CD4-positive, alpha-beta T cell (primary cell): ENCODE data around the gene INPP1. TPM values are rescaled to one million over a fixed set of nuclear protein-coding genes. Genes with fewer than 3 reads are reported as not detected.
"Not testable (repeated sequence)": the region's sequence is repeated elsewhere in the genome, so short reads cannot be mapped to it uniquely, and the experiment has no call there.

ENCODE experiments used
- ATAC-seq: fragments of 200-7000 bp; cut with Tn5 transposase; one replicate; pipeline ENCODE4 v1.10.0; 2022; ENCODE audit warnings: mild to moderate bottlenecking; ENCODE audit not compliant: poor library complexity
- CTCF ChIA-PET: fragments of 350-600 bp; sonication (Branson Sonifier 250); formaldehyde crosslinking; loops from one replicate; lab custom pipeline; 2021; ENCODE audit warnings: antibody characterized with exemption, inconsistent platforms; lab: Charles Lee
- POLR2A ChIA-PET: fragments of 350-600 bp; sonication (Branson Sonifier 250); formaldehyde crosslinking; loops from one replicate; lab custom pipeline; 2021; ENCODE audit warnings: antibody characterized with exemption, inconsistent platforms; lab: Charles Lee
- DNase-seq, 14 experiments: peaks; one replicate each; pipeline ENCODE4 v3.0.0-alpha.2; 2013 to 2020; ENCODE audit warnings: mixed read lengths in 2 of 14
- H3K27ac ChIP-seq, 2 donors: one replicate each; pipeline versions ENCODE4 v1.5.1 to v1.7.0; 2013; ENCODE audit warnings: low read length in 2 of 2, low read depth in 1 of 2, mild to moderate bottlenecking in 1 of 2
- H3K27me3 ChIP-seq, 2 experiments: 1 replicate in 1 of 2; 2 replicates in 1 of 2; pipeline versions ENCODE4 v1.6.1 to v1.7.0; 2013; ENCODE audit warnings: low read length in 2 of 2, control low read depth in 1 of 2, mild to moderate bottlenecking in 1 of 2, moderate library complexity in 1 of 2; ENCODE audit not compliant: insufficient read depth in 2 of 2, control insufficient read depth in 1 of 2
- H3K36me3 ChIP-seq: one replicate; pipeline ENCODE4 v1.6.1; 2013; ENCODE audit warnings: low read length, control low read depth; ENCODE audit not compliant: insufficient read depth
- H3K4me1 ChIP-seq: one replicate; pipeline ENCODE4 v1.6.1; 2013; ENCODE audit warnings: low read length, control low read depth; ENCODE audit not compliant: insufficient read depth
- H3K4me3 ChIP-seq: one replicate; pipeline ENCODE4 v1.5.1; 2013; ENCODE audit warnings: mild to moderate bottlenecking, low read length, moderate library complexity
- H3K9me3 ChIP-seq, 2 experiments: 1 replicate in 1 of 2; 2 replicates in 1 of 2; pipeline versions ENCODE4 v1.6.1 to v1.7.0; 2013; ENCODE audit warnings: low read length in 2 of 2, mild to moderate bottlenecking in 2 of 2, control low read depth in 1 of 2, moderate library complexity in 1 of 2; ENCODE audit not compliant: control insufficient read depth in 1 of 2, insufficient read depth in 1 of 2
- H3K27ac Mint-ChIP-seq: one replicate; pipeline ENCODE4 v1.8.0; 2020; ENCODE audit warnings: mixed read lengths
- H3K27me3 Mint-ChIP-seq: one replicate; pipeline ENCODE4 v1.8.0; 2021; ENCODE audit warnings: mixed read lengths
- H3K36me3 Mint-ChIP-seq: one replicate; pipeline ENCODE4 v1.8.0; 2021; ENCODE audit warnings: low read depth, mixed read lengths
- H3K4me1 Mint-ChIP-seq: one replicate; pipeline ENCODE4 v1.8.0; 2021; ENCODE audit warnings: low read depth, mixed read lengths
- H3K4me3 Mint-ChIP-seq: one replicate; pipeline ENCODE4 v1.8.0; 2020; ENCODE audit warnings: mild to moderate bottlenecking, mixed read lengths
- H3K9me3 Mint-ChIP-seq: one replicate; pipeline ENCODE4 v1.8.0; 2020; ENCODE audit warnings: mixed read lengths
- intact Hi-C, 2 experiments: fragments of 100-400 bp; cut with DNase I in 1 of 2; cut with micrococcal nuclease in 1 of 2; formaldehyde crosslinking; loops; one replicate each; pipeline versions ENCODE4 v1.15.1 to v1.9.0; 2023 to 2025; cut with DNase I, micrococcal nuclease
- total RNA-seq, 174 experiments: library from RNA in 2 of 174; stranded (reverse) in 2 of 174; gene quantifications; one replicate each; pipeline ENCODE4 v1.2.3 and lab custom pipeline; 2021 to 2026
- TF ChIP-seq, protein P1 (sequence below): fragments of 200-600 bp; IDR thresholded peaks from one replicate; pipeline ENCODE4 v1.8.0; 2022; ENCODE audit warnings: antibody characterized with exemption, mild to moderate bottlenecking

Gene INPP1
- total RNA-seq, 2 experiments from 2014 or later, result 2.0 to 2.7 TPM

DNA sequence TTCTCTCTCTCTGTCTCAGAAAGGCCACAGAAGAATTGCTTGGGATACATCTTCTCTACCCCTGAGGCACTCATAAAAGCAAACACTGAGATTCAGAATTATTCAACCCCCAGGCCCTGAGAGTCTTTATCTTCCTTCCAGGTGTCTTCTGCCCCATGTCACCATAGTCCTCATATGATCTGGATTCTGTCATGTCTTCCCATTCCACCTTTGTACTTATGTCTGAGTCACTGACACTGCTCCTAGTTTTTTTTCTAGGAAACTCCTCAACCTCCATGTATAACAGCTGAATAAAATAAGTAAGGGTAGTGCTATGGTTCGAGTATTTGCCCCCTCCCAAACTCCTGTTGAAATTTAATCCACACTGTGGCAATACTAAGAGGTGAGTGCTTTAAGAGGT lies 35.4 kb upstream of the INPP1 start:
- CTCF ChIA-PET, result interaction anchor here (1.3 kb wide), 1 partner anchor 52 kb away, joined by 3 read pairs; no protein-coding TSS in a partner anchor
- Mint-ChIP-seq H3K27me3 (no peaks in the 10 kb centered on the region), H3K4me1 (peaks cover 9% of the 10 kb centered on the region), H3K36me3 (peaks cover 82% of the 10 kb centered on the region), H3K27ac (no peak overlapping the region), H3K4me3 (no peak overlapping the region), H3K9me3 (no peaks in the 10 kb centered on the region)
- intact Hi-C loops, result no loop called here
- no peaks in the 10 kb centered on the region for H3K9me3 ChIP-seq
- ATAC-seq (no peak), DNase-seq (no peak)
- H3K27me3 ChIP-seq, result no peaks in the 10 kb centered on the region
- TF ChIP-seq, protein P1, sequence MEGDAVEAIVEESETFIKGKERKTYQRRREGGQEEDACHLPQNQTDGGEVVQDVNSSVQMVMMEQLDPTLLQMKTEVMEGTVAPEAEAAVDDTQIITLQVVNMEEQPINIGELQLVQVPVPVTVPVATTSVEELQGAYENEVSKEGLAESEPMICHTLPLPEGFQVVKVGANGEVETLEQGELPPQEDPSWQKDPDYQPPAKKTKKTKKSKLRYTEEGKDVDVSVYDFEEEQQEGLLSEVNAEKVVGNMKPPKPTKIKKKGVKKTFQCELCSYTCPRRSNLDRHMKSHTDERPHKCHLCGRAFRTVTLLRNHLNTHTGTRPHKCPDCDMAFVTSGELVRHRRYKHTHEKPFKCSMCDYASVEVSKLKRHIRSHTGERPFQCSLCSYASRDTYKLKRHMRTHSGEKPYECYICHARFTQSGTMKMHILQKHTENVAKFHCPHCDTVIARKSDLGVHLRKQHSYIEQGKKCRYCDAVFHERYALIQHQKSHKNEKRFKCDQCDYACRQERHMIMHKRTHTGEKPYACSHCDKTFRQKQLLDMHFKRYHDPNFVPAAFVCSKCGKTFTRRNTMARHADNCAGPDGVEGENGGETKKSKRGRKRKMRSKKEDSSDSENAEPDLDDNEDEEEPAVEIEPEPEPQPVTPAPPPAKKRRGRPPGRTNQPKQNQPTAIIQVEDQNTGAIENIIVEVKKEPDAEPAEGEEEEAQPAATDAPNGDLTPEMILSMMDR, result no peak
- peaks cover 25% of the 10 kb centered on the region for H3K36me3 ChIP-seq
- no peak overlapping the region for H3K4me3 ChIP-seq
- no peak overlapping the region for H3K27ac ChIP-seq
- H3K4me1 ChIP-seq, result no peaks in the 10 kb centered on the region
- POLR2A ChIA-PET, result no interaction called here

DNA sequence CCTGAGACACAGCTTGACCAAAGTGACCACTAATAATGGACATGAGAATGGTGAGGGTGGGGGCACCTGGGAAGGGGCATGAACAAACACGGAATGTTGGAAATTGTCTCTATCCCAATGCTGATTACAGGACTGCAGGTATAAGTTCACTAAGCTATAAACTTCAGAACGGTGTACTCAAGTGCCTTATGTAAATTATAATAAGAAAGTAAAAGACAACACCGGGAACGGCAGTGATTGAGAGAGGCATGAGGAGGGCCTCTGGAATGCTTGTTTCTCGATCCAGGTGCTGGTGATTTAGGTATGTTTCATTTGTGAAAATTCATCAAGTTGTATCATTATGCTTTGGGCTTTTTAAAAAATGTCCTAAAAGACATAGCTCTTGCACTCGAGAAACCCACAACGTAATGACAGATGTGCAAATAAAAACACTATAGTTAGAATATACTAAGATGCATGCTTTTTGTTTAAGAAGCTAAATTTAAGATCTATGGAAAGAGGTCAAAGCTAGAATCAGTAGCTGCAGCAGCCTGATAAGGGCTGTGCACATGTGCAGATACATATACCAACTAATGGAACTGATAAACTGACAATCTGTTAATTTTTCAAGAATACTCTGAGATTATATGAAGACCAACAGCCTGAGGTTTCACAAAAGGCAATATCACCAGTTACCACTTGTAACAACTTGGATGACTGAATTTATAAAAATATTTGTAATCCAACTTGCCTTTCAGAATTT lies 31.3 kb upstream of the INPP1 start:
- Mint-ChIP-seq H3K4me1 (peaks cover 23% of the 10 kb centered on the region), H3K27me3 (no peaks in the 10 kb centered on the region), H3K4me3 (no peak overlapping the region), H3K27ac (no peak overlapping the region), H3K36me3 (peaks cover 55% of the 10 kb centered on the region), H3K9me3 (no peaks in the 10 kb centered on the region)
- DNase-seq, result no peak
- Histone ChIP-seq H3K9me3 (no peaks in the 10 kb centered on the region), H3K27me3 (no peaks in the 10 kb centered on the region), H3K4me3 (no peak overlapping the region), H3K4me1 (peaks cover 7% of the 10 kb centered on the region), H3K36me3 (peaks cover 21% of the 10 kb centered on the region), H3K27ac (no peak overlapping the region)
- TF ChIP-seq, protein P1, result no peak
- no peak for ATAC-seq
- CTCF ChIA-PET, result interaction anchor here (2.1 kb wide), 1 partner anchor 9 kb away, joined by 7 read pairs; no protein-coding TSS in a partner anchor
- intact Hi-C loops, result loop anchor here in 1 of 2 experiments (10.0 kb wide), 1 partner anchor 527 kb away; the partner anchor contains the start of genes ORMDL1 and PMS1
- POLR2A ChIA-PET, result no interaction called here

DNA sequence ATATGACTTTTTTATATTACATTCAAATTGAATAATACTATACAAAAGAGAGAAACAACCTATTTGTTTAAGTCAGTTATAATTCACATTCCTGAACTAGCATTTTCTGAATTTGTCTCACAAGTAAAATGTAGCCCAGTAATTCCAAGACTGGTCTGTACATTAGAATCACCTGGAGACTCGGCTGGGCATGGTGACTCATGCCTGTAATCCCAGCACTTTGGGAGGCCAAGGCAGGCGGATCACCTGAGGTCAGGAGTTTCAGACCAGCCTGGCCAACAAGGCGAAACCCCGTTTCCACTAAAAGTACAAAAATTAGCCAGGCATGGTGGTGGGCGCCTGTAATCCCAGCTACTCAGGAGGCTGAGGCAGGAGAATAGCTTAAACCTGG lies 30.8 kb upstream of the INPP1 start:
- Mint-ChIP-seq H3K36me3 (peaks cover 49% of the 10 kb centered on the region), H3K4me1 (peaks cover 29% of the 10 kb centered on the region)
- H3K27me3 Mint-ChIP-seq, H3K9me3 ChIP-seq, H3K27me3 ChIP-seq, H3K4me3 ChIP-seq, H3K4me3 Mint-ChIP-seq, H3K27ac Mint-ChIP-seq, H3K4me1 ChIP-seq, H3K27ac ChIP-seq, ATAC-seq, DNase-seq, POLR2A ChIA-PET, H3K9me3 Mint-ChIP-seq: not testable (repeated sequence)
- CTCF ChIA-PET, result interaction anchor here (2.1 kb wide), 1 partner anchor 8 kb away, joined by 7 read pairs; no protein-coding TSS in a partner anchor
- intact Hi-C loops, result loop anchor here in 1 of 2 experiments (10.0 kb wide), 1 partner anchor 528 kb away; the partner anchor contains the start of genes ORMDL1 and PMS1
- peaks cover 26% of the 10 kb centered on the region for H3K36me3 ChIP-seq
